Measurements from ENCODE around the gene CTAG1A. TPM values are rescaled to one million over a fixed set of nuclear protein-coding genes. Genes with fewer than 3 reads are reported as not detected.
"Not testable (repeated sequence)": the region's sequence is repeated elsewhere in the genome, so short reads cannot be mapped to it uniquely, and the experiment has no call there.

Gene CTAG1A
- total RNA-seq, 1 donor from 2014 or later: not detected

DNA sequence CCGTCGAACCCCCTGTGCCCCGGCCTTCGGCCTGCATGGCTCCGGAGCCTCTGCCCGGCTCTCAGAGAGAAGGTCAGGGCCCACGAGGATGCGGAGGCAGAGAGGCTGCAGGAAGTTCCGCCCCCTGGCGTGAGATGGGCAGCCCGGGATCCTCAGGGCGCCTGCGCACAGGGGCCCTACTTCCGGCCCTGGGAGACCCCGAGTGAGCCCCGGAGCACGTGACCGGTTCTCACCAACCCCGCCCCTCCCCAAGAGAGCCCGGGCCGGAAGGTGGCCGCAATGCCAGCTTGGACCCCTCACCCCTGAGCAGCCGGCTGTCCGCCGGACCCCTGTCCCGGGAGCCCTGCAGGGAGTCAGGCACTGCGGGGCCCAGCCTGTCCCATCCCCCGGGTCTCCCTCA lies 34.2 kb downstream of the CTAG1A start, which contains the start of gene CTAG1B:
Gene CTAG1B (minus strand): TSS at position 101 of the 400 bp plus-strand sequence. CDS start 64 bp downstream, at position 37.
- not testable (repeated sequence) for H3K4me3 ChIP-seq (ENCODE audit: low read depth, low read length); H3K27me3 ChIP-seq (ENCODE audit: control insufficient read depth, insufficient read depth, low read length); DNase-seq (ENCODE audit: low read depth); H3K36me3 ChIP-seq (ENCODE audit: control insufficient read depth, insufficient read depth, low read length); FAIRE-seq

- H3K36me3 ChIP-seq (ENCODE audit: control insufficient read depth, insufficient read depth, low read length); DNase-seq (ENCODE audit: low read depth): not testable (repeated sequence)
- FAIRE-seq: peak; percentile 50
Measured at GRCh38 chrX:154620767-154621414, 36.0 kb downstream of the CTAG1A start.

GRCh38 chrX:154628960-154629359 lies 44.0 kb downstream of the CTAG1A start:
- not testable (repeated sequence) for DNase-seq (ENCODE audit: low read depth); H3K27me3 ChIP-seq (ENCODE audit: control insufficient read depth, insufficient read depth, low read length); H3K36me3 ChIP-seq (ENCODE audit: control insufficient read depth, insufficient read depth, low read length); H3K4me3 ChIP-seq (ENCODE audit: low read depth, low read length); FAIRE-seq

More at GRCh38 chrX:154620767-154621414, 36.0 kb downstream of the CTAG1A start:
- not testable (repeated sequence) for H3K4me3 ChIP-seq (ENCODE audit: low read depth, low read length); H3K27me3 ChIP-seq (ENCODE audit: control insufficient read depth, insufficient read depth, low read length)

DNA sequence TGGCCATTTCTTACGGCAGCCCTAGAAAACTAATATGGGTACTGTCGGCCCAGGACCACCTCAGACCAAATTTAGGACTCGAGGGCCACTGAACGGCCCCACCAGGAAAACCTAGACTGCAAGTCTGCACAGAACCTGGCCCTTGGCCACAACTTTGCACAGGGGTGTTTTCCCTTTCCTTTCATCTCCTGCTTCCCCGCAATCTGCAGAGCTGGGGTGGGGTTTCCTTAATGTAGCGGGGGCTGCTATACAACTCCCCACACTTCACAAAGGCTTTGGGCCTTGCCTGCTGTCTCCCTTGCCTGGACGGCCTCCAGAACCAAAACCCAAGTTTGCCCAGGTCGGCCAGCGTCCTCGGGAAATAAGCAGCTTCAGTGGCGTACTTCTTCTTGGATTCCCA lies 46.0 kb downstream of the CTAG1A start:
- not testable (repeated sequence) for FAIRE-seq; DNase-seq (ENCODE audit: low read depth)

GRCh38 chrX:154633661-154634060 lies 48.7 kb downstream of the CTAG1A start:
- FAIRE-seq; H3K4me3 ChIP-seq (ENCODE audit: low read depth, low read length); DNase-seq (ENCODE audit: low read depth); H3K36me3 ChIP-seq (ENCODE audit: control insufficient read depth, insufficient read depth, low read length); H3K27me3 ChIP-seq (ENCODE audit: control insufficient read depth, insufficient read depth, low read length): not testable (repeated sequence)

More for the DNA sequence above, 46.0 kb downstream of the CTAG1A start:
- H3K4me3 ChIP-seq (ENCODE audit: low read depth, low read length); H3K36me3 ChIP-seq (ENCODE audit: control insufficient read depth, insufficient read depth, low read length); H3K27me3 ChIP-seq (ENCODE audit: control insufficient read depth, insufficient read depth, low read length): not testable (repeated sequence)

Other genes starting within 250 kb of the CTAG1A start
- gene FLNA, start 210.5 kb upstream of the CTAG1A start, total RNA-seq: 676 and 858 TPM in 2 replicates
- gene EMD, start 205.8 kb upstream of the CTAG1A start, total RNA-seq: 16.1 and 27.3 TPM in 2 replicates
- gene RPL10, start 186.8 kb upstream of the CTAG1A start, total RNA-seq: 2,240 and 6,023 TPM in 2 replicates
- 38.7 and 70.7 TPM in 2 replicates for gene DNASE1L1, start 175.9 kb upstream of the CTAG1A start, total RNA-seq
- gene TAFAZZIN, start 173.6 kb upstream of the CTAG1A start, total RNA-seq: 20.6 and 22.4 TPM in 2 replicates
- 44.0 and 51.7 TPM in 2 replicates for gene ATP6AP1, start 156.5 kb upstream of the CTAG1A start, total RNA-seq
- 87.2 and 98.5 TPM in 2 replicates for gene GDI1, start 148.0 kb upstream of the CTAG1A start, total RNA-seq
- gene FAM50A, start 141.0 kb upstream of the CTAG1A start, total RNA-seq: 88.5 and 90.4 TPM in 2 replicates
- 6.1 and 8.7 TPM in 2 replicates for gene PLXNA3, start 126.9 kb upstream of the CTAG1A start, total RNA-seq
- gene LAGE3, start 105.9 kb upstream of the CTAG1A start, total RNA-seq: 7.2 and 14.7 TPM in 2 replicates
- 36.6 and 59.2 TPM in 2 replicates for gene UBL4A, start 98.5 kb upstream of the CTAG1A start, total RNA-seq
- 7.4 and 13.4 TPM in 2 replicates for gene SLC10A3, start 94.5 kb upstream of the CTAG1A start, total RNA-seq
- 33.2 and 36.6 TPM in 2 replicates for gene FAM3A, start 68.9 kb upstream of the CTAG1A start, total RNA-seq
- 17.4 and 20.0 TPM in 2 replicates for gene G6PD, start 38.3 kb upstream of the CTAG1A start, total RNA-seq
- 8.4 and 10.3 TPM in 2 replicates for gene IKBKG, start 37.5 kb upstream of the CTAG1A start, total RNA-seq
- not detected in 2 replicates for gene CTAG1B, start 34.1 kb downstream of the CTAG1A start, total RNA-seq
- not detected in 2 replicates for gene CTAG2, start 68.4 kb downstream of the CTAG1A start, total RNA-seq
- gene GAB3, start 165.9 kb downstream of the CTAG1A start, total RNA-seq: under 0.01 and 0.13 TPM in 2 replicates
- 62.1 and 91.1 TPM in 2 replicates for gene DKC1, start 177.7 kb downstream of the CTAG1A start, total RNA-seq
- gene MPP1, start 220.4 kb downstream of the CTAG1A start, total RNA-seq: 1.1 and 2.2 TPM in 2 replicates
- not detected in 2 replicates for gene SMIM9, start 249.5 kb downstream of the CTAG1A start, total RNA-seq

Data from bronchial epithelial cell (primary cell).